Measurements from ENCODE around the gene SHMT2. TPM values are rescaled to one million over a fixed set of nuclear protein-coding genes. Genes with fewer than 3 reads are reported as not detected.
A peak's percentile ranks its signal among the peaks of the same experiment; 100 is the strongest.

SHMT2 gene
- total and polyA plus RNA-seq, 2 of the 13 experiments (the other 11 are each of a cell fraction or from before 2014, with no cell fraction given), result 181 to 393 TPM

GRCh38 chr12:57238854-57239554 lies 9.5 kb downstream of the SHMT2 start (continued):
- peak; percentile 93 for TF ChIP-seq ZNF574 (CRISPR knock-in tag; IDR thresholded peaks at IDR 0.05)
- no peak for TF ChIP-seq LRRFIP1 (CRISPR knock-in tag; conservative IDR thresholded peaks at IDR 0.05)
- TF ChIP-seq ZNF205 (CRISPR knock-in tag; IDR thresholded peaks at IDR 0.05), result 0 out of 2 replicates have a peak, but pooled peaks have one; percentile 58
- TF ChIP-seq DNMT3B (CRISPR knock-in tag; conservative IDR thresholded peaks at IDR 0.05), result no peak
- TF ChIP-seq CREB3 (CRISPR knock-in tag; IDR thresholded peaks at IDR 0.05), result no peak
- TF ChIP-seq NR2C2 (CRISPR knock-in tag; IDR thresholded peaks at IDR 0.05; ENCODE audit: borderline replicate concordance), result peak; percentile 58; the same call in 1 of the 2 replicates
- TF ChIP-seq HDAC6 (IDR thresholded peaks at IDR 0.05; ENCODE audit: low read depth, low read length), result no peak
- TF ChIP-seq ZNF484 (CRISPR knock-in tag; IDR thresholded peaks at IDR 0.05; ENCODE audit: borderline replicate concordance, low read depth), result no peak
- TF ChIP-seq THAP11 (CRISPR knock-in tag; IDR thresholded peaks at IDR 0.05), result peak; percentile 83
- no peak for TF ChIP-seq SKI (IDR thresholded peaks at IDR 0.05; ENCODE audit: partially characterized antibody)
- no peak for TF ChIP-seq ZNF263 (CRISPR knock-in tag; IDR thresholded peaks at IDR 0.05)
- no peak; the same call in 1 of the 2 replicates for TF ChIP-seq HOXA9 (CRISPR knock-in tag; IDR thresholded peaks at IDR 0.05; ENCODE audit: borderline replicate concordance)
- no peak for TF ChIP-seq ZUFSP (CRISPR knock-in tag; IDR thresholded peaks at IDR 0.05; ENCODE audit: borderline replicate concordance)
- no peak for TF ChIP-seq TEAD3 (CRISPR knock-in tag; optimal IDR thresholded peaks at IDR 0.05; ENCODE audit: borderline replicate concordance)
- TF ChIP-seq HIC2 (CRISPR knock-in tag; IDR thresholded peaks at IDR 0.05; ENCODE audit: low read depth), result no peak
- no peak for TF ChIP-seq GTF2F1 (IDR thresholded peaks at IDR 0.05; ENCODE audit: low read length)
- TF ChIP-seq MAFG (CRISPR knock-in tag; IDR thresholded peaks at IDR 0.05), result no peak
- no peak; the same call in 1 of the 2 replicates for TF ChIP-seq TIGD3 (CRISPR knock-in tag; IDR thresholded peaks at IDR 0.05; ENCODE audit: borderline replicate concordance)

Data from HepG2 (cell line).